PC-9 (cell line): Measurements from ENCODE around the gene ABCB8. TPM values are rescaled to one million over a fixed set of nuclear protein-coding genes. Genes with fewer than 3 reads are reported as not detected.

ENCODE experiments used
- BruUV-seq: library from RNA; stranded (reverse); fragments of 400-500 nt; replicated peaks from 2 replicates; lab custom pipeline; 2021; lab: Mats Ljungman, UMichigan
- CTCF ChIA-PET: fragments of 300-600 bp; sonication (Branson Sonifier 250); formaldehyde crosslinking; loops from one replicate; lab custom pipeline; 2022; ENCODE audit warnings: antibody characterized with exemption; lab: Charles Lee
- POLR2A ChIA-PET: fragments of 300-600 bp; sonication (Branson Sonifier 250); formaldehyde crosslinking; loops from one replicate; lab custom pipeline; 2022; ENCODE audit warnings: antibody characterized with exemption; ENCODE audit not compliant: unreplicated experiment; lab: Charles Lee
- DNase-seq, 2 experiments: peaks; one replicate each; pipeline versions ENCODE4 v3.0.0 to v3.0.0-alpha.2; 2015 to 2022; ENCODE audit warnings: mixed read lengths in 1 of 2
- H2AFZ ChIP-seq: fragments of 200-600 bp; sonication (generic); 2 replicates; pipeline ENCODE4 v1.8.1; 2017; ENCODE audit warnings: antibody characterized with exemption
- H3F3A ChIP-seq: fragments of 200-600 bp; sonication (generic); 2 replicates; pipeline ENCODE4 v1.8.1; 2017; ENCODE audit warnings: antibody characterized with exemption, mild to moderate bottlenecking, low read depth; ENCODE audit not compliant: insufficient read depth
- H3K27ac ChIP-seq: fragments of 200-600 bp; sonication (generic); 2 replicates; pipeline ENCODE4 v1.6.1; 2016; ENCODE audit warnings: mixed run types
- H3K27me3 ChIP-seq: fragments of 200-600 bp; sonication (generic); 2 replicates; pipeline ENCODE4 v1.6.1; 2016; ENCODE audit warnings: low read depth, mixed run types; ENCODE audit not compliant: insufficient read depth
- H3K36me3 ChIP-seq: fragments of 200-600 bp; sonication (generic); 2 replicates; pipeline ENCODE4 v1.6.1; 2016; ENCODE audit warnings: low read depth, mixed run types
- H3K4me1 ChIP-seq: fragments of 200-600 bp; sonication (generic); replicated peaks from 2 replicates; pipeline ENCODE4 v1.6.1; 2016; ENCODE audit warnings: mixed run types; ENCODE audit not compliant: insufficient read depth
- H3K4me2 ChIP-seq: fragments of 200-600 bp; sonication (generic); 2 replicates; pipeline ENCODE4 v1.6.1; 2017; ENCODE audit warnings: mixed run types
- H3K4me3 ChIP-seq: fragments of 200-600 bp; sonication (generic); 2 replicates; pipeline ENCODE4 v1.6.1; 2016; ENCODE audit warnings: mixed run types
- H3K79me2 ChIP-seq: fragments of 200-600 bp; sonication (generic); 2 replicates; pipeline ENCODE4 v1.6.1; 2017; ENCODE audit warnings: low read depth, mixed run types
- H3K9me2 ChIP-seq: fragments of 200-600 bp; sonication (generic); 2 replicates; pipeline ENCODE4 v1.8.1; 2017; ENCODE audit warnings: mild to moderate bottlenecking; ENCODE audit not compliant: insufficient read depth
- H3K9me3 ChIP-seq: fragments of 200-600 bp; sonication (generic); 2 replicates; pipeline ENCODE4 v1.8.1; 2016; ENCODE audit warnings: low read depth; ENCODE audit not compliant: insufficient read depth
- H4K20me1 ChIP-seq: fragments of 200-600 bp; sonication (generic); 2 replicates; pipeline ENCODE4 v1.8.1; 2017; ENCODE audit not compliant: insufficient read depth
- CTCF ChIP-seq: fragments of 200-600 bp; sonication (generic); conservative IDR thresholded peaks from 2 replicates; pipeline ENCODE4 v1.6.1; 2017; ENCODE audit warnings: mixed run types, antibody characterized with exemption, mild to moderate bottlenecking, moderate library complexity
- EZH2 ChIP-seq: fragments of 200-600 bp; sonication (generic); IDR thresholded peaks from 2 replicates; pipeline ENCODE4 v1.8.0; 2017; ENCODE audit warnings: antibody characterized with exemption, low read depth
- intact Hi-C: fragments of 100-400 bp; cut with micrococcal nuclease; formaldehyde crosslinking; loops from one replicate; pipeline ENCODE4 v1.10.0; 2022; ENCODE audit not compliant: unreplicated experiment
- total RNA-seq: library from RNA; stranded (reverse); gene quantifications from 2 replicates; pipeline ENCODE4 v1.2.3, GENCODE V29; 2021

The ABCB8 gene
- total RNA-seq, 1 experiment from 2014 or later: 61.9 TPM

GRCh38 chr7:151016942-151017341, 11.3 kb upstream of the ABCB8 start:
- BruUV-seq: no TSS peak
- Histone ChIP-seq H3K27ac (no peak overlapping the region), H3K9me2 (no peaks in the 10 kb centered on the region), H3K27me3 (no peaks in the 10 kb centered on the region), H3K79me2 (no peaks in the 10 kb centered on the region), H2AFZ (no peak overlapping the region), H3K4me2 (no peak overlapping the region), H3K4me3 (no peak overlapping the region), H3K9me3 (no peaks in the 10 kb centered on the region), H3K36me3 (no peaks in the 10 kb centered on the region), H3F3A (peaks cover 12% of the 10 kb centered on the region; the same call in 1 of the 2 replicates), H3K4me1 (peaks cover 6% of the 10 kb centered on the region), H4K20me1 (no peaks in the 10 kb centered on the region)
- TF ChIP-seq EZH2: no peak
- no peak for TF ChIP-seq CTCF
- DNase-seq: no peak
- intact Hi-C loops: no loop called here
- POLR2A ChIA-PET: no interaction called here
- CTCF ChIA-PET: no interaction called here

- Histone ChIP-seq H3K27ac (no peak overlapping the region), H4K20me1 (no peaks in the 10 kb centered on the region), H3K27me3 (no peaks in the 10 kb centered on the region), H3K4me3 (no peak overlapping the region), H3K79me2 (no peaks in the 10 kb centered on the region), H3K4me1 (peaks cover under 1% of the 10 kb centered on the region), H2AFZ (no peak overlapping the region), H3K9me2 (no peaks in the 10 kb centered on the region), H3F3A (peaks cover 12% of the 10 kb centered on the region; the same call in 1 of the 2 replicates), H3K36me3 (no peaks in the 10 kb centered on the region), H3K9me3 (no peaks in the 10 kb centered on the region), H3K4me2 (peak overlapping the region; percentile 57; the same call in 1 of the 2 replicates)
- CTCF ChIA-PET: interaction anchor here (1.0 kb wide), 2 partner anchors 11 to 119 kb away, joined by 3 to 6 read pairs; partner anchors contain the start of gene ABCB8
- POLR2A ChIA-PET: no interaction called here
- no TSS peak for BruUV-seq
- no peak for DNase-seq
- intact Hi-C loops: no loop called here
- TF ChIP-seq EZH2 (no peak), CTCF (no peak)
These were observed 10.8 kb upstream of the ABCB8 start for GRCh38 chr7:151017370-151017952.

- intact Hi-C loops: no loop called here
- no peak overlapping the region for H3K27ac ChIP-seq
- POLR2A ChIA-PET: no interaction called here
These were observed 10.3 kb upstream of the ABCB8 start for GRCh38 chr7:151017953-151018420.

More at GRCh38 chr7:151017953-151018420, 10.3 kb upstream of the ABCB8 start:
- CTCF ChIA-PET: interaction anchor here (0.5 to 1.3 kb wide), 6 partner anchors 10 to 142 kb away, joined by 3 to 6 read pairs (median 3); partner anchors contain the start of gene ABCB8
- Histone ChIP-seq H4K20me1 (no peaks in the 10 kb centered on the region), H3K9me2 (no peaks in the 10 kb centered on the region), H3K4me2 (peak overlapping the region; percentile 57), H2AFZ (no peak overlapping the region), H3K36me3 (no peaks in the 10 kb centered on the region), H3F3A (peaks cover 12% of the 10 kb centered on the region; the same call in 1 of the 2 replicates), H3K9me3 (no peaks in the 10 kb centered on the region), H3K27me3 (no peaks in the 10 kb centered on the region), H3K4me3 (no peak overlapping the region), H3K4me1 (no peaks in the 10 kb centered on the region; the same call in 1 of the 2 replicates), H3K79me2 (no peaks in the 10 kb centered on the region)
- peak in 1 of 2 experiments; percentile 58 for DNase-seq
- TF ChIP-seq EZH2: no peak
- peak; percentile 97 for TF ChIP-seq CTCF
- no TSS peak for BruUV-seq
